Liver (tissue), 9 donors: ENCODE results near the gene SLC5A1. TPM values are rescaled to one million over a fixed set of nuclear protein-coding genes. Genes with fewer than 3 reads are reported as not detected.

ENCODE experiments used
- DNase-seq: peaks from one replicate; pipeline ENCODE4 v3.0.0-alpha.2; 2017; ENCODE audit warnings: low spot score
- H3K27ac ChIP-seq, 2 donors: one replicate each; pipeline ENCODE4 v1.7.0; 2013; ENCODE audit warnings: inconsistent platforms in 2 of 2, low read length in 2 of 2, control low read depth in 1 of 2, low read depth in 1 of 2, mild to moderate bottlenecking in 1 of 2
- H3K27me3 ChIP-seq, 4 donors: one replicate each; pipeline versions ENCODE4 v1.6.1 to v1.7.0; 2013; ENCODE audit warnings: low read length in 3 of 4, inconsistent platforms in 1 of 4, mild to moderate bottlenecking in 1 of 4, moderate library complexity in 1 of 4; ENCODE audit not compliant: control insufficient read depth in 4 of 4, insufficient read depth in 4 of 4
- H3K36me3 ChIP-seq, 4 donors: one replicate each; pipeline versions ENCODE4 v1.6.1 to v1.7.0; 2013; ENCODE audit warnings: low read length in 3 of 4, mild to moderate bottlenecking in 3 of 4, low read depth in 1 of 4, moderate library complexity in 1 of 4; ENCODE audit not compliant: control insufficient read depth in 4 of 4, insufficient read depth in 3 of 4
- H3K4me1 ChIP-seq, 4 donors: one replicate each; pipeline versions ENCODE4 v1.6.1 to v1.7.0; 2013; ENCODE audit warnings: low read length in 3 of 4, mild to moderate bottlenecking in 3 of 4, moderate library complexity in 1 of 4; ENCODE audit not compliant: control insufficient read depth in 4 of 4, insufficient read depth in 4 of 4
- H3K4me3 ChIP-seq, 3 donors: one replicate each; pipeline versions ENCODE4 v1.6.1 to v1.7.0; 2013; ENCODE audit warnings: low read length in 3 of 3, control low read depth in 1 of 3, low read depth in 1 of 3, mild to moderate bottlenecking in 1 of 3
- H3K9ac ChIP-seq, 2 donors: one replicate each; pipeline ENCODE4 v1.7.0; 2013; ENCODE audit warnings: low read length in 2 of 2, mild to moderate bottlenecking in 2 of 2, moderate library complexity in 2 of 2, control low read depth in 1 of 2, low read depth in 1 of 2
- H3K9me3 ChIP-seq, 4 donors: one replicate each; pipeline versions ENCODE4 v1.6.1 to v1.7.0; 2013; ENCODE audit warnings: low read length in 3 of 4; ENCODE audit not compliant: control insufficient read depth in 4 of 4
- CTCF ChIP-seq: fragments of 150-350 bp; IDR thresholded peaks from 2 replicates; pipeline ENCODE4 v1.5.1; 2017; ENCODE audit warnings: improper control_type of control experiment, low read depth, low read length; ENCODE audit not compliant: missing input control
- EGR1 ChIP-seq, 2 donors: IDR thresholded peaks; 2 replicates each; pipeline ENCODE4 v1.6.1; 2016 to 2018; ENCODE audit warnings: antibody characterized with exemption in 2 of 2, low read depth in 2 of 2
- FOXA1 ChIP-seq: IDR thresholded peaks from 2 replicates; pipeline ENCODE4 v1.6.1; 2016; ENCODE audit warnings: antibody characterized with exemption
- FOXA2 ChIP-seq: IDR thresholded peaks from 2 replicates; pipeline ENCODE4 v1.6.1; 2016; ENCODE audit warnings: antibody characterized with exemption
- GABPA ChIP-seq, 2 donors: IDR thresholded peaks in 1 of 2; conservative IDR thresholded peaks in 1 of 2; 2 replicates each; pipeline ENCODE4 v1.6.1; 2016; ENCODE audit warnings: antibody characterized with exemption in 2 of 2, mild to moderate bottlenecking in 1 of 2, moderate library complexity in 1 of 2
- HNF4A ChIP-seq, 2 donors: conservative IDR thresholded peaks; 2 replicates each; pipeline ENCODE4 v1.6.1; 2016; ENCODE audit warnings: antibody characterized with exemption in 2 of 2, mild to moderate bottlenecking in 2 of 2
- HNF4G ChIP-seq: IDR thresholded peaks from 2 replicates; pipeline ENCODE4 v1.6.1; 2016; ENCODE audit warnings: antibody characterized with exemption
- JUND ChIP-seq, 2 donors: IDR thresholded peaks; 2 replicates each; pipeline ENCODE4 v1.6.1; 2016; ENCODE audit warnings: antibody characterized with exemption in 2 of 2
- MAX ChIP-seq: IDR thresholded peaks from 2 replicates; pipeline ENCODE4 v1.6.1; 2016; ENCODE audit warnings: antibody characterized with exemption
- NR2F2 ChIP-seq: IDR thresholded peaks from 2 replicates; pipeline ENCODE4 v1.6.1; 2016; ENCODE audit warnings: antibody characterized with exemption
- RAD21 ChIP-seq, 2 donors: IDR thresholded peaks; 2 replicates each; pipeline ENCODE4 v1.6.1; 2016; ENCODE audit warnings: antibody characterized with exemption in 2 of 2, mild to moderate bottlenecking in 2 of 2
- RXRA ChIP-seq, 2 donors: IDR thresholded peaks; 2 replicates each; pipeline ENCODE4 v1.6.1; 2017 to 2018; ENCODE audit warnings: antibody characterized with exemption in 2 of 2, mild to moderate bottlenecking in 1 of 2
- SP1 ChIP-seq: IDR thresholded peaks from 2 replicates; pipeline ENCODE4 v1.6.1; 2018; ENCODE audit warnings: antibody characterized with exemption, mild to moderate bottlenecking
- TAF1 ChIP-seq: conservative IDR thresholded peaks from 2 replicates; pipeline ENCODE4 v1.6.1; 2016; ENCODE audit warnings: antibody characterized with exemption, mild to moderate bottlenecking
- YY1 ChIP-seq: IDR thresholded peaks from 2 replicates; pipeline ENCODE4 v1.6.1; 2016; ENCODE audit warnings: antibody characterized with exemption, mild to moderate bottlenecking
- ZBTB33 ChIP-seq: IDR thresholded peaks from 2 replicates; pipeline ENCODE4 v1.6.1; 2016; ENCODE audit warnings: antibody characterized with exemption
- WGBS: extraction: QIAGEN DNeasy Blood & Tissue Kit; methylation state at CpG from one replicate; pipeline ENCODE4 v1.1.7; 2013; 5-methylcytosine and 5-hydroxymethylcytosine counted together
- polyA plus RNA-seq, 2 donors: library from polyadenylated mRNA; stranded (reverse) in 1 of 2; unstranded in 1 of 2; fragments of 200-250 nt in 1 of 2; fragments of >200 nt in 1 of 2; fragmentation: Nextera tagmentation in 1 of 2; extraction: Ambion mirVana in 1 of 2; gene quantifications; one replicate each; pipeline versions ENCODE4 v1.2.1 to v1.2.3, GENCODE V29; 2013 to 2015
- total RNA-seq, 2 donors: library from RNA; depleted of rRNA; stranded (reverse); fragments of >200 nt; gene quantifications; one replicate each; pipeline ENCODE4 v1.2.3, GENCODE V29; 2014
- TF ChIP-seq, protein P1 (sequence below): IDR thresholded peaks from 2 replicates; pipeline ENCODE4 v1.6.1; 2016; ENCODE audit warnings: antibody characterized with exemption, mild to moderate bottlenecking
- TF ChIP-seq, protein P2 (sequence below): IDR thresholded peaks from 2 replicates; pipeline ENCODE4 v1.6.1; 2016; ENCODE audit warnings: antibody characterized with exemption
- donor health status: healthy.
- donor health status: healthy.
- donor health status: healthy.
- donor health status: healthy.
- donor health status: healthy.

Gene SLC5A1
- total and polyA plus RNA-seq, 4 donors: under 0.01 to 6.4 (median 2.5) TPM

DNA sequence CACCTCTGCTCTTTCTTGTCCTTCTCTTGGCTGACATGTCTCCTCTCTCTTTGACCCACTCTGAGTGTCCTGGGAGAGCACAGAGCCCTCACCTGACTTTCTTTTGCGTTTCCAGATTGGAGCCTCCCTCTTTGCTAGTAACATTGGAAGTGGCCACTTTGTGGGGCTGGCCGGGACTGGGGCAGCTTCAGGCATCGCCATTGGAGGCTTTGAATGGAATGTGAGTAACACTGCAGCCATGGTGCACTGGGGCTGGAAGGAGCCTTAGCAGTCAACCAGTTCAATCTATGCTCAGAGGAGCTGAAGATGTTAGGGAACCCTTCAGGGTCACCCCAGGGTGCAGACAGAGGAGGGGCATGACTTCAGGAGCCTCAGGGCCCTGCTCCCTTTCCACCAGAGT is 23.8 kb downstream of the SLC5A1 start:
- no peak for DNase-seq
- no peak for TF ChIP-seq TAF1
- no peak for TF ChIP-seq ZBTB33
- no peak for TF ChIP-seq FOXA2
- no peak for TF ChIP-seq MAX
- no peak for TF ChIP-seq HNF4G
- no peak for TF ChIP-seq NR2F2
- no peak for TF ChIP-seq HNF4A (conservative IDR thresholded peaks at IDR 0.05)
- TF ChIP-seq, protein P1, sequence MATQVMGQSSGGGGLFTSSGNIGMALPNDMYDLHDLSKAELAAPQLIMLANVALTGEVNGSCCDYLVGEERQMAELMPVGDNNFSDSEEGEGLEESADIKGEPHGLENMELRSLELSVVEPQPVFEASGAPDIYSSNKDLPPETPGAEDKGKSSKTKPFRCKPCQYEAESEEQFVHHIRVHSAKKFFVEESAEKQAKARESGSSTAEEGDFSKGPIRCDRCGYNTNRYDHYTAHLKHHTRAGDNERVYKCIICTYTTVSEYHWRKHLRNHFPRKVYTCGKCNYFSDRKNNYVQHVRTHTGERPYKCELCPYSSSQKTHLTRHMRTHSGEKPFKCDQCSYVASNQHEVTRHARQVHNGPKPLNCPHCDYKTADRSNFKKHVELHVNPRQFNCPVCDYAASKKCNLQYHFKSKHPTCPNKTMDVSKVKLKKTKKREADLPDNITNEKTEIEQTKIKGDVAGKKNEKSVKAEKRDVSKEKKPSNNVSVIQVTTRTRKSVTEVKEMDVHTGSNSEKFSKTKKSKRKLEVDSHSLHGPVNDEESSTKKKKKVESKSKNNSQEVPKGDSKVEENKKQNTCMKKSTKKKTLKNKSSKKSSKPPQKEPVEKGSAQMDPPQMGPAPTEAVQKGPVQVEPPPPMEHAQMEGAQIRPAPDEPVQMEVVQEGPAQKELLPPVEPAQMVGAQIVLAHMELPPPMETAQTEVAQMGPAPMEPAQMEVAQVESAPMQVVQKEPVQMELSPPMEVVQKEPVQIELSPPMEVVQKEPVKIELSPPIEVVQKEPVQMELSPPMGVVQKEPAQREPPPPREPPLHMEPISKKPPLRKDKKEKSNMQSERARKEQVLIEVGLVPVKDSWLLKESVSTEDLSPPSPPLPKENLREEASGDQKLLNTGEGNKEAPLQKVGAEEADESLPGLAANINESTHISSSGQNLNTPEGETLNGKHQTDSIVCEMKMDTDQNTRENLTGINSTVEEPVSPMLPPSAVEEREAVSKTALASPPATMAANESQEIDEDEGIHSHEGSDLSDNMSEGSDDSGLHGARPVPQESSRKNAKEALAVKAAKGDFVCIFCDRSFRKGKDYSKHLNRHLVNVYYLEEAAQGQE: no peak
- no peak for TF ChIP-seq SP1
- TF ChIP-seq FOXA1: no peak
- Histone ChIP-seq H3K36me3 (no peaks in the 10 kb centered on the region), H3K27me3 (no peaks in the 10 kb centered on the region), H3K4me3 (no peak overlapping the region), H3K27ac (no peak overlapping the region), H3K4me1 (no peaks in the 10 kb centered on the region), H3K9me3 (no peaks in the 10 kb centered on the region), H3K9ac (no peak overlapping the region)
- 75% methylated on average over 3 of the region's 3 CpGs for WGBS

DNA sequence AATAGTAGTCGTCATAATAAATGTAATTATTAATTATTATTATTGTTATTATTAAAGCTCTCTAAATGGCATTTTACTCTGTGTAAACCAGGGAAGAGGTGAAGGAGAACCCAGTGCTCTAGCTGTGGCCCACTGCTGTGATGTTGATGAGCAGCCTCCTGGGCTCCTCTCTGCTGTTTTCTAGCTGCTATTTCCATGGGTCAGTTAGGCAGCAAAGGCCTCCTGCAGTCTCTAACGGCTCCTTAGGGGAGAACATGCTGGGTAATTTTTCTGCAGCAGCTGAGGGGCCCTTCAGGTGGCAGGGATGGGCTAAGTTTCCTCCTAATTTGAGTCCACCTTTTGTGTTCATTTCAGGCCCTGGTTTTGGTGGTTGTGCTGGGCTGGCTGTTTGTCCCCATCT is 24.6 kb downstream of the SLC5A1 start:
- TF ChIP-seq GABPA (IDR thresholded peaks at IDR 0.05 in 1 of 2, conservative IDR thresholded peaks at IDR 0.05 in 1 of 2) (no peak), NR2F2 (no peak), HNF4A (conservative IDR thresholded peaks at IDR 0.05) (no peak), CTCF (no peak), YY1 (no peak), RAD21 (IDR thresholded peaks at IDR 0.05) (no peak), JUND (IDR thresholded peaks at IDR 0.05) (no peak), ZBTB33 (no peak), FOXA2 (no peak), RXRA (IDR thresholded peaks at IDR 0.05) (no peak), FOXA1 (no peak), EGR1 (IDR thresholded peaks at IDR 0.05; ENCODE audit: low read depth in 2 of 2) (no peak), HNF4G (no peak), MAX (no peak), TAF1 (no peak), SP1 (no peak)
- TF ChIP-seq, protein P2, sequence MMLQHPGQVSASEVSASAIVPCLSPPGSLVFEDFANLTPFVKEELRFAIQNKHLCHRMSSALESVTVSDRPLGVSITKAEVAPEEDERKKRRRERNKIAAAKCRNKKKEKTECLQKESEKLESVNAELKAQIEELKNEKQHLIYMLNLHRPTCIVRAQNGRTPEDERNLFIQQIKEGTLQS: no peak
- TF ChIP-seq, protein P1: no peak
- no peak overlapping the region for H3K4me3 ChIP-seq
- WGBS: 37% methylated on average over 2 of the region's 2 CpGs
- no peaks in the 10 kb centered on the region for H3K36me3 ChIP-seq
- H3K27ac ChIP-seq: no peak overlapping the region
- no peak for DNase-seq
- H3K9me3 ChIP-seq: no peaks in the 10 kb centered on the region
- no peaks in the 10 kb centered on the region for H3K27me3 ChIP-seq
- H3K4me1 ChIP-seq: no peaks in the 10 kb centered on the region
- H3K9ac ChIP-seq: no peak overlapping the region
